GM12865 (cell line): ENCODE results near the gene EPS8.
A peak's percentile ranks its signal among the peaks of the same experiment; 100 is the strongest.

Experiments used
- DNase-seq: peaks from one replicate; pipeline ENCODE4 v3.0.0; 2010; ENCODE audit warnings: low read depth
- H3K4me3 ChIP-seq: 2 replicates; pipeline ENCODE4 v1.5.1; 2011; ENCODE audit warnings: mild to moderate bottlenecking, low read depth, low read length, control low read depth
- CTCF ChIP-seq: IDR thresholded peaks from 2 replicates; pipeline ENCODE4 v1.5.1; 2011; ENCODE audit warnings: low read length, control low read depth, low read depth, inconsistent platforms; ENCODE audit not compliant: insufficient read depth; ENCODE audit errors: missing control alignments

EPS8 gene

GRCh38 chr12:15789220-15790171 lies at the start of gene EPS8:
TSS of gene EPS8 (minus strand) at chr12:15789388. CDS start at chr12:15682951, 106,437 bp downstream.
- peak within 1 kb of the TSS; percentile 76 for H3K4me3 ChIP-seq
- TF ChIP-seq CTCF: no peak
- peak; percentile 95 for DNase-seq

- DNase-seq: no peak
- TF ChIP-seq CTCF: no peak
- H3K4me3 ChIP-seq: no peak overlapping the region
Observed at GRCh38 chr12:15837141-15837790, 48.1 kb upstream of the EPS8 start.

- no peak for TF ChIP-seq CTCF
- DNase-seq: no peak
- no peak overlapping the region for H3K4me3 ChIP-seq
Observed at GRCh38 chr12:15834575-15834974, 45.4 kb upstream of the EPS8 start.

GRCh38 chr12:15831315-15831978 lies 42.3 kb upstream of the EPS8 start:
- DNase-seq: no peak
- H3K4me3 ChIP-seq: no peak overlapping the region
- no peak for TF ChIP-seq CTCF

- no peak for TF ChIP-seq CTCF
- no peak overlapping the region for H3K4me3 ChIP-seq
- no peak for DNase-seq
Observed at GRCh38 chr12:15830538-15830937, 41.4 kb upstream of the EPS8 start.

- DNase-seq: no peak
Observed at GRCh38 chr12:15829949-15830348, 40.8 kb upstream of the EPS8 start.

More at GRCh38 chr12:15829949-15830348, 40.8 kb upstream of the EPS8 start:
- H3K4me3 ChIP-seq: no peak overlapping the region
- no peak for TF ChIP-seq CTCF
